MM.1S (cell line): ENCODE data around the gene SH3TC2.

Experiments
- DNase-seq: peaks from one replicate; pipeline ENCODE4 v3.0.0-alpha.2; 2015
- H2AFZ ChIP-seq: fragments of 300-600 bp; sonication (generic); 2 replicates; pipeline ENCODE4 v1.6.0; 2016; ENCODE audit warnings: antibody characterized with exemption, low read length
- H3F3A ChIP-seq: fragments of 300-600 bp; sonication (generic); 2 replicates; pipeline ENCODE4 v1.6.1; 2016; ENCODE audit warnings: mild to moderate bottlenecking, antibody characterized with exemption, low read length, moderate library complexity, mixed read lengths; ENCODE audit not compliant: insufficient read depth
- H3K27ac ChIP-seq: fragments of 300-600 bp; sonication (generic); 2 replicates; pipeline ENCODE4 v1.5.1; 2016; ENCODE audit warnings: mild to moderate bottlenecking, low read length
- H3K27me3 ChIP-seq: fragments of 300-600 bp; sonication (generic); replicated peaks from 2 replicates; pipeline ENCODE4 v1.6.0; 2016; ENCODE audit warnings: low read length; ENCODE audit not compliant: insufficient read depth
- H3K36me3 ChIP-seq: fragments of 300-600 bp; sonication (generic); replicated peaks from 2 replicates; pipeline ENCODE4 v1.6.1; 2016; ENCODE audit warnings: mild to moderate bottlenecking, low read length, mixed read lengths; ENCODE audit not compliant: insufficient read depth
- H3K4me1 ChIP-seq: fragments of 300-600 bp; sonication (generic); 2 replicates; pipeline ENCODE4 v1.6.1; 2016; ENCODE audit warnings: low read length, mixed read lengths
- H3K4me2 ChIP-seq: fragments of 300-600 bp; sonication (generic); 2 replicates; pipeline ENCODE4 v1.6.0; 2016; ENCODE audit warnings: low read depth, low read length
- H3K4me3 ChIP-seq: fragments of 300-600 bp; sonication (generic); 2 replicates; pipeline ENCODE4 v1.5.1; 2016; ENCODE audit warnings: low read length, mixed read lengths
- H3K79me2 ChIP-seq: fragments of 300-600 bp; sonication (generic); 2 replicates; pipeline ENCODE4 v1.6.1; 2016; ENCODE audit warnings: mixed run types, low read length, mixed read lengths
- H3K9ac ChIP-seq: fragments of 300-600 bp; sonication (generic); 2 replicates; pipeline ENCODE4 v1.6.1; 2016; ENCODE audit warnings: low read length, mixed read lengths
- H3K9me2 ChIP-seq: fragments of 300-600 bp; sonication (generic); replicated peaks from 2 replicates; pipeline ENCODE4 v1.6.1; 2016; ENCODE audit warnings: mild to moderate bottlenecking, low read length, mixed read lengths; ENCODE audit not compliant: insufficient read depth
- H3K9me3 ChIP-seq: fragments of 300-600 bp; sonication (generic); replicated peaks from 2 replicates; pipeline ENCODE4 v1.6.1; 2016; ENCODE audit warnings: mild to moderate bottlenecking, low read length, mixed read lengths; ENCODE audit not compliant: insufficient read depth
- H4K20me1 ChIP-seq: fragments of 300-600 bp; sonication (generic); 2 replicates; pipeline ENCODE4 v1.6.1; 2016; ENCODE audit warnings: mild to moderate bottlenecking, low read length, moderate library complexity, mixed read lengths; ENCODE audit not compliant: insufficient read depth
- CTCF ChIP-seq: fragments of 300-600 bp; sonication (generic); IDR thresholded peaks from 2 replicates; pipeline ENCODE4 v1.5.1; 2016; ENCODE audit warnings: antibody characterized with exemption, low read length, mixed read lengths
- EZH2 ChIP-seq: fragments of 300-600 bp; sonication (generic); optimal IDR thresholded peaks from 2 replicates; pipeline ENCODE3; 2017; ENCODE audit warnings: low read depth, mild to moderate bottlenecking, antibody characterized with exemption, low read length, mixed read lengths
- EZH2phosphoT487 ChIP-seq: fragments of 300-600 bp; sonication (generic); IDR thresholded peaks from 2 replicates; pipeline ENCODE4 v1.6.1; 2018; ENCODE audit warnings: antibody characterized with exemption, low read length

The SH3TC2 gene

GRCh38 chr5:149004559-149004958 is 58.3 kb downstream of the SH3TC2 start:
- Histone ChIP-seq H3K79me2 (no peaks in the 10 kb centered on the region), H2AFZ (no peak overlapping the region), H4K20me1 (no peaks in the 10 kb centered on the region), H3K9ac (no peak overlapping the region), H3K9me3 (no peaks in the 10 kb centered on the region), H3K9me2 (no peaks in the 10 kb centered on the region), H3K27me3 (no peaks in the 10 kb centered on the region), H3F3A (no peaks in the 10 kb centered on the region), H3K4me1 (no peaks in the 10 kb centered on the region), H3K36me3 (no peaks in the 10 kb centered on the region), H3K4me3 (no peak overlapping the region), H3K27ac (no peak overlapping the region), H3K4me2 (no peak overlapping the region)
- no peak for DNase-seq
- no peak for TF ChIP-seq EZH2phosphoT487
- no peak for TF ChIP-seq CTCF
- TF ChIP-seq EZH2 = no peak

GRCh38 chr5:149002761-149003689 is 59.8 kb downstream of the SH3TC2 start:
- Histone ChIP-seq H3K36me3 (no peaks in the 10 kb centered on the region), H3K4me1 (no peaks in the 10 kb centered on the region), H3K4me2 (no peak overlapping the region), H3K27ac (no peak overlapping the region), H3K27me3 (no peaks in the 10 kb centered on the region), H3K4me3 (no peak overlapping the region), H3K9me2 (no peaks in the 10 kb centered on the region), H2AFZ (no peak overlapping the region), H3K9me3 (no peaks in the 10 kb centered on the region), H3K79me2 (no peaks in the 10 kb centered on the region), H3K9ac (no peak overlapping the region), H4K20me1 (no peaks in the 10 kb centered on the region), H3F3A (no peaks in the 10 kb centered on the region)
- TF ChIP-seq CTCF (peak; percentile 7; the same call in 1 of the 2 replicates), EZH2 (no peak), EZH2phosphoT487 (no peak)
- no peak for DNase-seq

DNA sequence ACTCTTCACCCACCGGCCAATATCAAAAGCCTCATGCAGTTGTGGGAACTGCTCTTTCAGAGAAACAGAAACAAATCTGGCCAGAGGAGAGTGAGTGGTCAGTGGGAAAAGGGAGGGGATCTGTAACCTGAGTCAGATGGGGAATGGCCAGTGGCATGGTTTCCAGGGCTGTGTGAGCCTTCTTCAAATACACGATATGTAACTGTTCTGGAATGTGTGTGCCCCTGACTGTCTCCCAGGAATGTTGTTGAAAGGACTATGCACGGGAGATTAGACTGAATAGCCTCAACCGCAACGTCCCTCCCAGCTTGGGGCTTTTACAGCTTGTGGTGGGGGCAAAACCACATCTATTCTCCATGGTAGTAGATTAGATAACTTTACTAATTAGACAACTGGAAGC is 60.8 kb downstream of the SH3TC2 start:
- Histone ChIP-seq H2AFZ (no peak overlapping the region), H3K79me2 (no peaks in the 10 kb centered on the region), H3K36me3 (no peaks in the 10 kb centered on the region), H3K9me3 (no peaks in the 10 kb centered on the region), H3F3A (no peaks in the 10 kb centered on the region), H3K27me3 (no peaks in the 10 kb centered on the region), H4K20me1 (no peaks in the 10 kb centered on the region), H3K27ac (no peak overlapping the region), H3K9me2 (no peaks in the 10 kb centered on the region), H3K9ac (no peak overlapping the region), H3K4me2 (no peak overlapping the region), H3K4me1 (no peaks in the 10 kb centered on the region), H3K4me3 (no peak overlapping the region)
- TF ChIP-seq CTCF (no peak), EZH2phosphoT487 (no peak), EZH2 (no peak)
- DNase-seq = no peak
